Measurements from ENCODE around the gene ITIH2.

GRCh38 chr10:7787150-7787856 is 84.2 kb downstream of the ITIH2 start:
- TF ChIP-seq POLR2AphosphoS5 (IDR thresholded peaks at IDR 0.05) (no peak), CTCF (IDR thresholded peaks at IDR 0.05) (no peak)

All from sigmoid colon (tissue), 4 donors.